ENCODE data around the gene GPS2.

Gene GPS2

GRCh38 chr17:7290685-7291084 lies 24.5 kb downstream of the GPS2 start:
- Histone ChIP-seq H2BK120ac (ENCODE audit: low read depth, low read length) (no peak overlapping the region), H3K18ac (ENCODE audit: low read depth in 1 of 2, low read length in 2 of 2) (no peak overlapping the region), H3K27ac (ENCODE audit: low read length, poor library complexity, severe bottlenecking) (no peak overlapping the region), H2BK12ac (ENCODE audit: low read length in 2 of 2) (no peak overlapping the region), H3K4ac (ENCODE audit: low read depth in 1 of 2, low read length in 2 of 2) (no peak overlapping the region), H3K27me3 (ENCODE audit: control insufficient read depth in 1 of 2, insufficient read depth in 1 of 2, low read length in 2 of 2) (peaks cover 81 to 90% of the 10 kb centered on the region in 2 experiments), H3K9ac (ENCODE audit: low read length) (no peak overlapping the region), H2AK5ac (ENCODE audit: low read length, severe bottlenecking) (no peak overlapping the region), H3K9me3 (ENCODE audit: control insufficient read depth, low read length) (no peaks in the 10 kb centered on the region), H4K8ac (ENCODE audit: low read length) (no peak overlapping the region), H3K23ac (ENCODE audit: low read length in 2 of 2) (no peak overlapping the region), H2BK5ac (ENCODE audit: low read depth, low read length, poor library complexity, severe bottlenecking) (no peak overlapping the region), H3K14ac (ENCODE audit: low read length in 2 of 2) (no peak overlapping the region), H3K4me2 (ENCODE audit: low read length, poor library complexity, severe bottlenecking) (no peak overlapping the region), H3K4me1 (ENCODE audit: control insufficient read depth, insufficient read depth, low read depth, low read length) (peaks cover 13% of the 10 kb centered on the region), H2AFZ (ENCODE audit: low read depth, low read length) (no peak overlapping the region), H3K36me3 (ENCODE audit: control insufficient read depth in 1 of 2, insufficient read depth in 2 of 2, low read depth in 1 of 2, low read length in 2 of 2) (no peaks in the 10 kb centered on the region), H3K4me3 (ENCODE audit: insufficient read depth in 1 of 2, low read depth in 1 of 2, low read length in 2 of 2) (no peak overlapping the region), H4K91ac (ENCODE audit: low read length) (no peak overlapping the region), H2BK15ac (ENCODE audit: low read depth, poor library complexity, severe bottlenecking) (no peak overlapping the region), H3K79me1 (replicated peaks; ENCODE audit: low read length, poor library complexity, severe bottlenecking) (no peaks in the 10 kb centered on the region)
- no peak for DNase-seq
- WGBS, result 74% methylated on average over 11 of the region's 11 CpGs

GRCh38 chr17:7290166-7290565 lies 25.0 kb downstream of the GPS2 start:
- DNase-seq, result no peak
- Histone ChIP-seq H3K4me2 (ENCODE audit: low read length, poor library complexity, severe bottlenecking) (no peak overlapping the region), H2BK5ac (ENCODE audit: low read depth, low read length, poor library complexity, severe bottlenecking) (no peak overlapping the region), H3K14ac (ENCODE audit: low read length in 2 of 2) (no peak overlapping the region), H2BK120ac (ENCODE audit: low read depth, low read length) (no peak overlapping the region), H3K36me3 (ENCODE audit: control insufficient read depth in 1 of 2, insufficient read depth in 2 of 2, low read depth in 1 of 2, low read length in 2 of 2) (no peaks in the 10 kb centered on the region), H3K9ac (ENCODE audit: low read length) (no peak overlapping the region), H4K91ac (ENCODE audit: low read length) (no peak overlapping the region), H2BK15ac (ENCODE audit: low read depth, poor library complexity, severe bottlenecking) (no peak overlapping the region), H3K23ac (ENCODE audit: low read length in 2 of 2) (no peak overlapping the region), H3K27me3 (ENCODE audit: control insufficient read depth in 1 of 2, insufficient read depth in 1 of 2, low read length in 2 of 2) (peaks cover 83 to 91% of the 10 kb centered on the region in 2 experiments), H3K4me1 (ENCODE audit: control insufficient read depth, insufficient read depth, low read depth, low read length) (peaks cover 12% of the 10 kb centered on the region), H2AK5ac (ENCODE audit: low read length, severe bottlenecking) (no peak overlapping the region), H2AFZ (ENCODE audit: low read depth, low read length) (no peak overlapping the region), H2BK12ac (ENCODE audit: low read length in 2 of 2) (no peak overlapping the region), H3K18ac (ENCODE audit: low read depth in 1 of 2, low read length in 2 of 2) (no peak overlapping the region), H3K79me1 (replicated peaks; ENCODE audit: low read length, poor library complexity, severe bottlenecking) (no peaks in the 10 kb centered on the region), H4K8ac (ENCODE audit: low read length) (no peak overlapping the region), H3K4ac (ENCODE audit: low read depth in 1 of 2, low read length in 2 of 2) (no peak overlapping the region), H3K9me3 (ENCODE audit: control insufficient read depth, low read length) (no peaks in the 10 kb centered on the region), H3K27ac (ENCODE audit: low read length, poor library complexity, severe bottlenecking) (no peak overlapping the region), H3K4me3 (ENCODE audit: insufficient read depth in 1 of 2, low read depth in 1 of 2, low read length in 2 of 2) (no peak overlapping the region)
- WGBS, result 92% methylated on average over 18 of the region's 19 CpGs

GRCh38 chr17:7289256-7290032 lies 25.7 kb downstream of the GPS2 start:
- H3K9me3 ChIP-seq (ENCODE audit: control insufficient read depth, low read length), result no peaks in the 10 kb centered on the region
- H3K9ac ChIP-seq (ENCODE audit: low read length), result no peak overlapping the region
- H3K4me2 ChIP-seq (ENCODE audit: low read length, poor library complexity, severe bottlenecking), result no peak overlapping the region
- H3K23ac ChIP-seq (ENCODE audit: low read length in 2 of 2), result no peak overlapping the region
- peaks cover 6% of the 10 kb centered on the region for H3K4me1 ChIP-seq (ENCODE audit: control insufficient read depth, insufficient read depth, low read depth, low read length)
- H3K27me3 ChIP-seq (ENCODE audit: control insufficient read depth in 1 of 2, insufficient read depth in 1 of 2, low read length in 2 of 2), result peaks cover 86 to 92% of the 10 kb centered on the region in 2 experiments
- H2AK5ac ChIP-seq (ENCODE audit: low read length, severe bottlenecking), result no peak overlapping the region
- DNase-seq, result no peak
- H4K8ac ChIP-seq (ENCODE audit: low read length), result no peak overlapping the region
- no peak overlapping the region for H2BK5ac ChIP-seq (ENCODE audit: low read depth, low read length, poor library complexity, severe bottlenecking)
- H3K14ac ChIP-seq (ENCODE audit: low read length in 2 of 2), result no peak overlapping the region
- H2AFZ ChIP-seq (ENCODE audit: low read depth, low read length), result no peak overlapping the region
- no peak overlapping the region for H4K91ac ChIP-seq (ENCODE audit: low read length)
- H2BK12ac ChIP-seq (ENCODE audit: low read length in 2 of 2), result no peak overlapping the region
- WGBS, result 86% methylated on average over 17 of the region's 18 CpGs
- no peak overlapping the region for H3K4me3 ChIP-seq (ENCODE audit: insufficient read depth in 1 of 2, low read depth in 1 of 2, low read length in 2 of 2)
- H3K18ac ChIP-seq (ENCODE audit: low read depth in 1 of 2, low read length in 2 of 2), result no peak overlapping the region
- H2BK120ac ChIP-seq (ENCODE audit: low read depth, low read length), result no peak overlapping the region
- H2BK15ac ChIP-seq (ENCODE audit: low read depth, poor library complexity, severe bottlenecking), result no peak overlapping the region
- H3K4ac ChIP-seq (ENCODE audit: low read depth in 1 of 2, low read length in 2 of 2), result no peak overlapping the region
- H3K36me3 ChIP-seq (ENCODE audit: control insufficient read depth in 1 of 2, insufficient read depth in 2 of 2, low read depth in 1 of 2, low read length in 2 of 2), result no peaks in the 10 kb centered on the region
- no peaks in the 10 kb centered on the region for H3K79me1 ChIP-seq (replicated peaks; ENCODE audit: low read length, poor library complexity, severe bottlenecking)
- H3K27ac ChIP-seq (ENCODE audit: low read length, poor library complexity, severe bottlenecking), result no peak overlapping the region

GRCh38 chr17:7285679-7286078 lies 29.5 kb downstream of the GPS2 start:
- H4K91ac ChIP-seq (ENCODE audit: low read length), result no peak overlapping the region
- H3K9me3 ChIP-seq (ENCODE audit: control insufficient read depth, low read length), result no peaks in the 10 kb centered on the region

More at GRCh38 chr17:7285679-7286078, 29.5 kb downstream of the GPS2 start:
- no peak overlapping the region for H4K8ac ChIP-seq (ENCODE audit: low read length)
- H3K36me3 ChIP-seq (ENCODE audit: control insufficient read depth in 1 of 2, insufficient read depth in 2 of 2, low read depth in 1 of 2, low read length in 2 of 2), result no peaks in the 10 kb centered on the region
- no peak overlapping the region for H3K27ac ChIP-seq (ENCODE audit: low read length, poor library complexity, severe bottlenecking)
- H2AFZ ChIP-seq (ENCODE audit: low read depth, low read length), result no peak overlapping the region
- H3K18ac ChIP-seq (ENCODE audit: low read depth in 1 of 2, low read length in 2 of 2), result no peak overlapping the region
- no peak for DNase-seq
- no peak overlapping the region for H3K14ac ChIP-seq (ENCODE audit: low read length in 2 of 2)
- H3K79me1 ChIP-seq (replicated peaks; ENCODE audit: low read length, poor library complexity, severe bottlenecking), result no peaks in the 10 kb centered on the region
- H3K9ac ChIP-seq (ENCODE audit: low read length), result no peak overlapping the region
- H3K4ac ChIP-seq (ENCODE audit: low read depth in 1 of 2, low read length in 2 of 2), result no peak overlapping the region
- no peak overlapping the region for H3K4me3 ChIP-seq (ENCODE audit: insufficient read depth in 1 of 2, low read depth in 1 of 2, low read length in 2 of 2)
- H3K23ac ChIP-seq (ENCODE audit: low read length in 2 of 2), result no peak overlapping the region
- WGBS, result 90% methylated on average over 12 of the region's 12 CpGs
- H2BK5ac ChIP-seq (ENCODE audit: low read depth, low read length, poor library complexity, severe bottlenecking), result no peak overlapping the region
- peaks cover 19% of the 10 kb centered on the region for H3K4me1 ChIP-seq (ENCODE audit: control insufficient read depth, insufficient read depth, low read depth, low read length)
- no peak overlapping the region for H3K4me2 ChIP-seq (ENCODE audit: low read length, poor library complexity, severe bottlenecking)
- no peak overlapping the region for H2BK15ac ChIP-seq (ENCODE audit: low read depth, poor library complexity, severe bottlenecking)
- H3K27me3 ChIP-seq (ENCODE audit: control insufficient read depth in 1 of 2, insufficient read depth in 1 of 2, low read length in 2 of 2), result peaks cover 82 to 85% of the 10 kb centered on the region in 2 experiments
- H2BK12ac ChIP-seq (ENCODE audit: low read length in 2 of 2), result no peak overlapping the region
- no peak overlapping the region for H2AK5ac ChIP-seq (ENCODE audit: low read length, severe bottlenecking)
- H2BK120ac ChIP-seq (ENCODE audit: low read depth, low read length), result no peak overlapping the region
